H1 (cell line): Measurements from ENCODE around the gene EIF1B.

ENCODE experiments used
- CHD1 ChIP-seq: IDR thresholded peaks from 2 replicates; pipeline ENCODE4 v1.6.1; 2012; ENCODE audit warnings: low read depth, low read length, improper control_type of control experiment
- EGR1 ChIP-seq: IDR thresholded peaks from 2 replicates; pipeline ENCODE4 v1.6.1; 2011; ENCODE audit warnings: low read depth, low read length, borderline replicate concordance
- HDAC2 ChIP-seq, 2 experiments: fragments of 300-600 bp in 1 of 2; sonication (generic) in 1 of 2; IDR thresholded peaks; 2 replicates each; pipeline ENCODE4 v1.6.1; 2011 to 2012; ENCODE audit warnings: low read depth in 2 of 2, low read length in 2 of 2, mild to moderate bottlenecking in 2 of 2, moderate library complexity in 2 of 2, borderline replicate concordance in 1 of 2, inconsistent platforms in 1 of 2
- SP1 ChIP-seq: IDR thresholded peaks from 2 replicates; pipeline ENCODE4 v1.6.1; 2011; ENCODE audit warnings: low read depth, low read length

DNA sequence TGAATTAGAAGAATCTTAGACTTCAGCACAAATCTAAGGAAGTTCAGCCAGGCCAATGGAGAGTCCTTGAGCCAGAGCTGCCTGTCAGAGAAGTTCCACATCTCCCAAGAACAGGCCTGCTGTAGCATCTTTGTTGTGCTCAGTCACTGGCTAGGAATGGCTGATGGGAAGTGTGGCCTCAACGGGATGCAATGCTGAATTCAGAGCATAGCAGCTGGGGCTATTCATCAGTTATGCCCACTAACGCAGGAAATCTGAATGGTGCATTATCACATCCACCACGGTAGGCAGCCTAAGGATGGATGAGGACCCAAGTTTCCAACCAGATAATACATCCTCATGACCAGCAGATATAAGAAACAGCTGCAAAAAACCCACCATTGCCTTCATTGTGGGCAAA, 3.2 kb upstream of the EIF1B start:
- no peak for TF ChIP-seq SP1
- no peak for TF ChIP-seq EGR1
- no peak for TF ChIP-seq HDAC2 (IDR thresholded peaks at IDR 0.05; ENCODE audit: borderline replicate concordance in 1 of 2, low read depth in 2 of 2, low read length in 2 of 2)
- TF ChIP-seq CHD1: no peak
